Gastrocnemius medialis (tissue), 4 donors: ENCODE results near the gene AMBN. TPM values are rescaled to one million over a fixed set of nuclear protein-coding genes. Genes with fewer than 3 reads are reported as not detected.

Experiments
- ATAC-seq, 2 donors: fragments of 150-250 bp; one replicate each; pipeline ENCODE4 v1.9.1; 2016
- DNase-seq, 2 donors: peaks; one replicate each; pipeline ENCODE4 v3.0.0-alpha.2; 2019
- H3K27ac ChIP-seq, 4 donors: fragments of 200-600 bp; sonication (generic); 1 replicate in 1 of 4; 2 replicates in 3 of 4; pipeline ENCODE4 v1.5.1; 2016 to 2018; ENCODE audit warnings: mild to moderate bottlenecking in 2 of 4, moderate library complexity in 1 of 4
- H3K27me3 ChIP-seq, 3 donors: fragments of 200-600 bp; sonication (generic) in 2 of 3; 1 replicate in 1 of 3; 2 replicates in 2 of 3; pipeline versions ENCODE4 v1.5.1 to v1.6.0; 2016 to 2019; ENCODE audit warnings: mild to moderate bottlenecking in 1 of 3, moderate library complexity in 1 of 3
- H3K36me3 ChIP-seq, 2 donors: fragments of 200-600 bp; sonication (generic) in 1 of 2; one replicate each; pipeline ENCODE4 v1.5.1; 2017 to 2018
- H3K4me1 ChIP-seq, 2 donors: fragments of 200-600 bp; sonication (generic) in 1 of 2; one replicate each; pipeline ENCODE4 v1.5.1; 2016 to 2017; ENCODE audit warnings: mild to moderate bottlenecking in 2 of 2
- H3K4me3 ChIP-seq, 4 donors: fragments of 200-600 bp; sonication (generic) in 3 of 4; 1 replicate in 1 of 4; 2 replicates in 3 of 4; pipeline ENCODE4 v1.5.1; 2016 to 2019; ENCODE audit warnings: mild to moderate bottlenecking in 2 of 4
- H3K9me3 ChIP-seq, 3 donors: fragments of 200-600 bp; sonication (generic) in 2 of 3; 1 replicate in 1 of 3; 2 replicates in 2 of 3; pipeline ENCODE4 v1.5.1; 2016 to 2019
- CTCF ChIP-seq, 5 experiments: fragments of 450-650 bp in 3 of 5; fragments of 200-600 bp in 2 of 5; sonication (generic) in 2 of 5; IDR thresholded peaks in 4 of 5; conservative IDR thresholded peaks in 1 of 5; 1 replicate in 4 of 5; 2 replicates in 1 of 5; pipeline ENCODE4 v1.5.1; 2016 to 2019; ENCODE audit warnings: antibody characterized with exemption in 5 of 5, mild to moderate bottlenecking in 3 of 5, moderate library complexity in 3 of 5
- POLR2A ChIP-seq, 2 donors: fragments of 450-650 bp; IDR thresholded peaks; one replicate each; pipeline ENCODE4 v1.6.1; 2017; ENCODE audit warnings: antibody characterized with exemption in 2 of 2, mild to moderate bottlenecking in 2 of 2, moderate library complexity in 2 of 2
- in situ Hi-C, 4 donors: fragments of 200-750 bp; cut with MboI; loops; one replicate each; pipeline versions ENCODE4 v1.15.0 to v1.8.0; 2017; ENCODE audit warnings: low sequenced_read_pairs in 4 of 4
- intact Hi-C: fragments of 100-400 bp; cut with DNase I; formaldehyde crosslinking; loops from one replicate; pipeline ENCODE4 v1.15.1; 2023; ENCODE audit warnings: low total_unique reads
- total RNA-seq, 4 donors: library from RNA; depleted of rRNA; stranded (reverse); fragments of >200 nt; gene quantifications; one replicate each; pipeline versions ENCODE4 v1.1.0 to v1.2.3, GENCODE V29; 2016

AMBN gene
- total RNA-seq, 4 donors from 2014 or later, result not detected

GRCh38 chr4:70624226-70624793, 32.3 kb downstream of the AMBN start:
- intact Hi-C loops, result no loop called here
- no peak for ATAC-seq

GRCh38 chr4:70627620-70628019, 35.6 kb downstream of the AMBN start:
- Histone ChIP-seq H3K4me3 (no peak overlapping the region), H3K36me3 (no peaks in the 10 kb centered on the region), H3K4me1 (no peaks in the 10 kb centered on the region), H3K27ac (no peak overlapping the region), H3K9me3 (no peaks in the 10 kb centered on the region), H3K27me3 (no peaks in the 10 kb centered on the region)
- intact Hi-C loops, result no loop called here
- DNase-seq (no peak), ATAC-seq (no peak)
- TF ChIP-seq CTCF (IDR thresholded peaks at IDR 0.05 in 4 of 5, conservative IDR thresholded peaks at IDR 0.05 in 1 of 5) (no peak), POLR2A (IDR thresholded peaks at IDR 0.05) (no peak)
- in situ Hi-C loops, result no loop called here

More at GRCh38 chr4:70624226-70624793, 32.3 kb downstream of the AMBN start:
- Histone ChIP-seq H3K4me1 (no peaks in the 10 kb centered on the region), H3K27me3 (no peaks in the 10 kb centered on the region), H3K36me3 (no peaks in the 10 kb centered on the region), H3K27ac (no peak overlapping the region), H3K9me3 (no peaks in the 10 kb centered on the region), H3K4me3 (no peak overlapping the region)
- TF ChIP-seq CTCF (IDR thresholded peaks at IDR 0.05 in 4 of 5, conservative IDR thresholded peaks at IDR 0.05 in 1 of 5) (no peak), POLR2A (IDR thresholded peaks at IDR 0.05) (no peak)
- in situ Hi-C loops, result loop anchor here in 2 of 4 donors (25.0 kb wide), 1 partner anchor 1088 kb away; no protein-coding TSS in a partner anchor
- no peak for DNase-seq

- in situ Hi-C loops (no loop called here), intact Hi-C loops (no loop called here)
- no peaks in the 10 kb centered on the region for H3K36me3 ChIP-seq
- no peaks in the 10 kb centered on the region for H3K4me1 ChIP-seq
- H3K4me3 ChIP-seq, result no peak within 1 kb of the TSS
- no peak within 1 kb of the TSS for H3K27ac ChIP-seq
- H3K9me3 ChIP-seq, result no peaks in the 10 kb centered on the region
- DNase-seq, result no peak
- TF ChIP-seq CTCF (IDR thresholded peaks at IDR 0.05 in 4 of 5, conservative IDR thresholded peaks at IDR 0.05 in 1 of 5) (no peak), POLR2A (IDR thresholded peaks at IDR 0.05) (no peak)
- no peaks in the 10 kb centered on the region for H3K27me3 ChIP-seq
- no peak for ATAC-seq
Measured at GRCh38 chr4:70628444-70628843, 36.4 kb downstream of the AMBN start, which contains the start of gene ENAM. Gene ENAM (plus strand): TSS chr4:70628744. CDS start chr4:70629501, 757 bp downstream.

GRCh38 chr4:70629469-70630090, 37.5 kb downstream of the AMBN start:
- no peak for ATAC-seq
- H3K27ac ChIP-seq, result no peak overlapping the region
- H3K9me3 ChIP-seq, result no peaks in the 10 kb centered on the region
- intact Hi-C loops, result no loop called here
- no peaks in the 10 kb centered on the region for H3K4me1 ChIP-seq
- in situ Hi-C loops, result no loop called here
- DNase-seq, result no peak
- TF ChIP-seq CTCF (IDR thresholded peaks at IDR 0.05 in 4 of 5, conservative IDR thresholded peaks at IDR 0.05 in 1 of 5) (no peak), POLR2A (IDR thresholded peaks at IDR 0.05) (no peak)
- H3K36me3 ChIP-seq, result no peaks in the 10 kb centered on the region
- H3K27me3 ChIP-seq, result no peaks in the 10 kb centered on the region
- no peak overlapping the region for H3K4me3 ChIP-seq
